GM10266 (cell line): ENCODE results near the gene POU5F1.

Experiments
- DNase-seq: peaks from one replicate; pipeline ENCODE4 v3.0.0; 2012; ENCODE audit errors: extremely low spot score
- TF ChIP-seq, protein P1 (sequence below): IDR thresholded peaks from 2 replicates; pipeline ENCODE4 v1.5.1; 2012; ENCODE audit warnings: mild to moderate bottlenecking, low read depth; ENCODE audit not compliant: control insufficient read depth, insufficient read depth; ENCODE audit errors: missing control alignments

POU5F1 gene

DNA sequence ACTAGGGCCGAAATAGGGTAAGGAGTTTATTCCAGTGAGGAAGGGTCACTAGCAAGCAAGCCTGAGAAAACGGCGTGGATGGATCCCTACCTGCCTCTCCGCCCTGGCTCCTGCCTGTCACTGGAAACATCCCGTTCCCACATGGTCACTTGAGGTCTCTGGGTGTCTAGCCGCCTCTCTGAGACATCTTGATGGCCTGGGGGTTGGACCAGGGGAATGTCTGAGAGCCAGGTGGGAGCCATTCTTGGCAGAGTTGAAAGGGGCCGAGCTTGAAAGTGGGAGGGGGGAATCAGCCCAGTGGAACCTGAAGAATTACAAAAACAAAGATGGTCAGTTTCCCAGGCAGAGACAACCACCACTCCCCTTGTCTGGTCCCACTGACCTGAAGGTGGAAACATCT is 13.8 kb downstream of the POU5F1 start:
- TF ChIP-seq, protein P1, sequence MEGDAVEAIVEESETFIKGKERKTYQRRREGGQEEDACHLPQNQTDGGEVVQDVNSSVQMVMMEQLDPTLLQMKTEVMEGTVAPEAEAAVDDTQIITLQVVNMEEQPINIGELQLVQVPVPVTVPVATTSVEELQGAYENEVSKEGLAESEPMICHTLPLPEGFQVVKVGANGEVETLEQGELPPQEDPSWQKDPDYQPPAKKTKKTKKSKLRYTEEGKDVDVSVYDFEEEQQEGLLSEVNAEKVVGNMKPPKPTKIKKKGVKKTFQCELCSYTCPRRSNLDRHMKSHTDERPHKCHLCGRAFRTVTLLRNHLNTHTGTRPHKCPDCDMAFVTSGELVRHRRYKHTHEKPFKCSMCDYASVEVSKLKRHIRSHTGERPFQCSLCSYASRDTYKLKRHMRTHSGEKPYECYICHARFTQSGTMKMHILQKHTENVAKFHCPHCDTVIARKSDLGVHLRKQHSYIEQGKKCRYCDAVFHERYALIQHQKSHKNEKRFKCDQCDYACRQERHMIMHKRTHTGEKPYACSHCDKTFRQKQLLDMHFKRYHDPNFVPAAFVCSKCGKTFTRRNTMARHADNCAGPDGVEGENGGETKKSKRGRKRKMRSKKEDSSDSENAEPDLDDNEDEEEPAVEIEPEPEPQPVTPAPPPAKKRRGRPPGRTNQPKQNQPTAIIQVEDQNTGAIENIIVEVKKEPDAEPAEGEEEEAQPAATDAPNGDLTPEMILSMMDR, result no peak
- no peak for DNase-seq

DNA sequence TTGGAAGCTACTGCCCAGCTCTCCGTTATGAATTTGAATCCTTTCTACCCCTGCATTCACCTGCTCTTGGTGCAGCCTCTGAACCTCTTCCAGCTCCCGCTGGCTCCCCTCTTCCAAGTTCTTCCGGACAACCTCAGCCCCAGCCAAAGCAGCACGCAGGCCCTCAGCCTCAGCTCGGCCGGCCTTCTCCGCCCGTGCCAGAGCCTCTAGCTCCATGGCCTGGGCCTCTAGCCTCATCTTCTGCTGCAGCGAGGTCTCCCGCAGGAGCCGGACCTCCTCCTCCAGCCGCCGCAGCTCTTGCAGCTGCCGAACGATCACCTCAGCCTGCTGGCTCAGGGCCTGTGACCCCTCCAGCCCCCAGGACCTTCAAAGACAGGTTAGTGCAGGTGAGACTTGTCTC is 16.0 kb downstream of the POU5F1 start:
- TF ChIP-seq, protein P1, result no peak
- no peak for DNase-seq

DNA sequence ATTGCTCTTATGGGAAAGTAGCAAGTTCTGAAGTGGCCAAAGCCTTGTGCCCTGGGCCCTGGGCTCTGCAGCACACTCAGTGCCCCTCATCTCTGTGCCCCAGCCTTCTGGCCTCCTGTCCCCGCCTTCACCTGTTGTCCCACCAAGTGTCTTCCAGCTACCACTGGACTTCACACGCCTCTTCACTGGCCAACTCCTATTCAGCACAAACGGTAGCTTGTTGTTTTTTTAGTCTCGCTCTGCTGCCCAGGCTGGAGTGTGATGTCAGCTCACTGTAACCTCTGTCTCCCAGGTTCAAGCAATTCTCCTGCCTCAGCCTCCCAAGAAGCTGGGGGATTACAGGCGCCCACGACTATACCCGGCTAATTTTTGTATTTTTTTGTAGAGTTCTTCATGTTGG is 17.7 kb downstream of the POU5F1 start:
- DNase-seq, result no peak
- TF ChIP-seq, protein P1, result no peak

DNA sequence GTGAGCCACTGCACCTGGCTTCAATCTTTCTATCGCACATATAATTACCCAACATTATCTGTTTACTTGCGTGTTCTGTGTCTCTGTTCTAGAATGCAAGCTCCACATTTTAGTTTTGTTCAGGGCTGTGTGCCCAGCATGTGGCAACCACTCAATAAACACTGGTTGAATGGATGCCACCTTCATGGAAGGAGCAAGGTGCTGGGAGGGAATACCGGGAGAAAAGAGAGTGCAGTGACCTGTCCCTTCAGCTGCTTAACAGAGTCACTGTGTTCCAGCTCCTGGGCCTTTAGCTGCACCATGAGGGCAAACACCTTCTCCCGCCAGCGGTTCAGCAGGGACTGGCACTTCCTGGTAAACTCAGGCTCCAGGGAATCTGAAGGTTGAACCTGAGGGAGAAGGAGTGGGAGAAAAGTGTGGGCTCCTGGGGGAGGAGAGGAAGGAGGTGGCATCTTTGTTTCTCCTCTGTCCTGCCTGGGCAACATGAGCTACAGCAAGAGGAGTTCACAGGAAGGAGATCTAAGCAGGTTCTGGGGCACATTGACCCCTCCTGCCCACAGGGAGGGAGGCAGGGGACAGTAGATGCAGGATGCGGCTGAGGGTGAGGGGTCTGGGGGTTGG is 20.5 kb downstream of the POU5F1 start:
- TF ChIP-seq, protein P1, result no peak
- DNase-seq, result no peak

DNA sequence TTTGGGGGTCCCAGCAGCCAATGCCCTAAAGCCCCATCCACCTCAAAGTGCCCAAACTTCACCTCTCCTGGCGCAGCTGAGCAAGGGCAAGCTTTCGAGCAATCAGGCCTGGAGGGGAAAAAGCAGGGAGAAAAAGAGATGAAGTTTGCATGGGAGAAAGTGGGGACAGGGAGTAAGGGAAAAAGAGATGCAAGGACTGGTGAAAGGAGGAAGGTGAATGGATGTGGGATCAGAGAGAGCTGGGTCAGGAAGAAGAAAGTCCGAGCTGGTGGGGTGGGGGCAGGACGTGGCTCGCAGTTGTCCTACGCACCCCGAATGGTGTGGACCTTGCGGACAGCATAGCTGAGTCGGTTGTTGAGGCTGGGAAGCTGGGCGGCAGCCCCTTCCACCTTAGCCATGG is 25.1 kb downstream of the POU5F1 start:
- DNase-seq, result no peak
- TF ChIP-seq, protein P1, result no peak

DNA sequence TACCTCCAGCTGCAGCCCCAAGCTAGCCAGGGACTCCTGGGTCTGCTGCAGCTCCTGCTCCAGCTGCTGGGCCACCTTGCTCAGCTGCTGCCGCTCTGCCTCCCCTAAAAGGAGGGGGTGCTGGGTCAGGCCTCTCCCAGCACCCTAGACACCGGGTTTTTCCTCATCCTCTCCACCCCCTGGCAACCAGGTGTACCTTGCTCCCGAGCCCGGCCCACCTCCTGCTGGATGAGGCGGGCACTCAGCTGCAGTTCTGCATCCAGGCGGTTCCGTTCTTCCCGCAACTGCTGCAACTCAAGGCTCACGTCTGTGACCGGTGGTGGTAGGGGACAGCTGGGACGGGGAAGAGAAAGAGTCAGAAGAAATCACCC is 25.5 kb downstream of the POU5F1 start:
- DNase-seq, result no peak
- TF ChIP-seq, protein P1, result no peak

DNA sequence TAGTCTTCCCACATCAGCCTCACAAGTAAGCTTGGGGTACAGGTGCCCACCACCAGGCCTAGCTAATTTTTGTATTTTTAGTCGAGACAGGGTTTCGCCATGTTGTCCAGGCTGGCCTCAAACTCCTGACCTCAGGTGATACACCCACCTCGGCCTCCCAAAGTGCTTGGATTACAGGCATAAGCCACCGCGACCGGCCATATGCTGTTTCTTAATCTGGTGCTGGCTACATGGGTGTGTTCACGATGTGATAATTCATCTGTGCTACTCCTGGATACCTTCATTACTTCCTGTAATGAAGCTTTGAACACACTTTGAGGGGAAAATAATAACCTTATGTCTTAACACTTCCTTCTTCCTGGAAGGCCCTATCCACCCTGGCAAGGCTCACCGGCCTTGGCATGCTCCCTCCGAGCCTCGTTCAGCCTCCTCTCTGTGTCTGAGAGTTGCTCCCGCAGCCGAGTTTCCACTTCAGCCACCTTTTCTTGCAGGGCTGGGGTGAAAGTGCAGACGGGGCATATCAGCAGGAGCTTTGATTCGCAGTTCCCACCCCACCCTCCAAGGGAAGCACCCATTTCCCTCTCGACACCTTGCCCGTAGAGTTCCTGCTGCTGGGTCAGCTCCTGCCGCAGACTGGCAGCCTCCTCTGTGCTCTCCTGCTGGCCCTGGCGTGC is 26.0 kb downstream of the POU5F1 start:
- no peak for DNase-seq
- TF ChIP-seq, protein P1, result no peak
